Stimulated activated CD4-positive, alpha-beta T cell treated with anti-CD3 and anti-CD28 coated beads, Interleukin-15, amount 100 ng/mL, for 48 hours (primary cell): Measurements from ENCODE around the gene SFMBT1.
"Not testable (repeated sequence)": the region's sequence is repeated elsewhere in the genome, so short reads cannot be mapped to it uniquely, and the experiment has no call there.

ENCODE experiments used
- DNase-seq, 2 donors: peaks; one replicate each; pipeline ENCODE4 v3.0.0-alpha.2; 2020; ENCODE audit warnings: low read depth in 2 of 2

SFMBT1 gene

DNA sequence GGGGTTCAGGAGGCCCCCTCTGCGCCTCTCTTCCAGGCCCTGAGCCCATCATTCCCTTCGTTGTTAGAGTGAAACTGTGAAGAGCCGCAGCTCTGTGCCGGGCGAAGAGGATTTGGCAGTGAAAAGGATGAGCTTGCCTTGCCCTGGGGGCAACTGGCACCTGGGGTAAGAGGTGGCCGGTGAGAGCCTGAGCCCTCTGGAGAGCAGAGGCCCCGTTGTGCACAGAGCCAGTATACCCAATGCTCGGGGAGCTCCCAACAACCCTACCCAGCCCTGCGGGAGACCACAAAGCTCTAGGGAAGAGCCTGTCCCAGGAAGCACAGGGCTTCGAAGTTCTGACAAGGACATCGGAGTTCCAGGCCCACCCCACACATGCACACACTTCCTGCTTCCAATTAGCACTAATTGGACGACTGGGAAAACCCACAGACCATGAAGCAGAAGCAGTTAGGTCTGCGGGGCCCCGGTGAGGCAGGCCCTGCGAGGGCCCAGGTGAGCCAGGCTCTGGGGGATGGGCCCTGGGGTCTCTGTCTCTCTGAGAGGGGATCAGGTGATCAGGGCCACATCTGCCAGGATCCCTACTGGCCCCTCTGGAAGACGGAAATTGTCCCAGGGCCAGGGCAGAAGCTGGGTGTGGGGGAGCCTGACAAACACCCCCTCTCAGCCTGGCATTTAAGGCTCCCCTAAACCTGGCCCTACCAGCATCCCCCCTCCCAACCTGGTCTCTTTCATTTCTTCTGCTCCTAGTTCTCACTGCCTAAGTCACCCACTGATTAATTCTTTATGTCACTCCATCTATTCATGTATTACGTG, 27.9 kb upstream of the SFMBT1 start:
- no peak for DNase-seq

DNA sequence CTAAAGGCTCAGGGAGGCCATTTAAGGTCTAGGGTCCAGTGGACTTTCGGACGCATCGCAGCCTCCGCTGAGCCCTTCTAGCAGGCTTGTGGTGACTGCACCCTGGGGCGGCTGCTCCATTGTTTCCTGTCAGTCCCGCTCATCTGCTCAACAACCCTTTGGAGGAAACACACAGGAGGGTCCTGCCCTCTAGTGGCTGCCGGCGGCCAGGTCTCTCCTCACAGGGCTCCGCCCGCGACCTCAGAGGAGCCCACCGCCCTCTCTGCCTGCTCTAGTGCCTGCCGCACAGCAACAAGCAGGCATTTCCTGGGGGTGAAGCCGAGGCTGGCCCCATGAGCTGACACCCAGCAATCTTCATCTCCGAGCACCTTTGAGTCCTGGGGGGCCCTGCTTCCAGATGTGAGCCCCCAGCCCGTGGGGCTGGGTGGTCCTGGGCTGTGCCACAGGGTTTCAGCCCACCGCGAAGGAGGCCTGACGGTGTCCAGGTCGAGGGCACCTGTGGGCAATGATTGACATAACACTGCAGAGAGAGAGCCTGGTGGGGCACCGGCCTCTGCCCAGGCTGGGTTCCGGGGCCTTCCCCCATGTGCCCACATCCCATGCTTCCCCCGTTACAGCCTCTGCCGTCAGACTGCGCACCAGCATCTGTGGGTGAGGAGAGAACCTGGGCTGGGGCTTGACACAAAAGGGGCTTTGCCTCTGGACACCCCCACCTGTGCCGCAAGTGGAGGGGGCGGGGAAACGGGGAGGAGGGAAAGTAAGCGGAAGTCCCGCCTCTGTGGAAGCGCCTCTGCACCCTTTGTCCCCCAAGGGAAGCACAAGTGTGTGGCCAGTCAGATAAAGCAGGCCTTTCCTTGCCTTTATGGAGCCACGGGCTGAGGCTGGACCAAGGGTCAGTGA, 27.0 kb upstream of the SFMBT1 start:
- peak; percentile 82 to 88 for DNase-seq

DNA sequence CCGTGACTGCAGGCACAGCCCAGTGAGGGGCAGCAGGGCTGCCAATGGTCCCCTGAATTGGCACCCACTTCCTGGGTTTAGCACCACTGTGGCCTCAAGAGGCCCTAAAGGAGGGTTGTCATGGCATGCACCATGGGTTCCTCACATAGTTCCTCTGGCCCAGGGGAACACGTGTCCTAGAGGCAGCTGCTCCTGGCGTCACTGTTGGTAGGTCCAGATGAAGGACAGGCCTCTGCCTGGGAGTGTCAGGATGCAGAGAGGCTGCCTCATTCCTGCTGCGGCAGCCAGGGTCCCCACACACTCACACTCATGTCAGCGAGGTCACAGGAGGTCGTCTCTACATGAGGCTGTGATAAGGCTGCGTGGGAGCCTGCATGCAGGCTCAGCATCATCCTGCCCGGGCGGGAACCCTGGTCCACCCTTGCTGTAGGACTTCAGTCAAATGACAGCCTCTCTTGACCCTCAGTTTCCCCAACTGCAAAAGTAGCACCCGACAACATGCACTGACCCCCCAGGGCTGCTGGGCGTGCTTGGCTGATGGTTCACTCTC, 26.1 kb upstream of the SFMBT1 start:
- DNase-seq: no peak

GRCh38 chr3:53069422-53070068, 23.7 kb upstream of the SFMBT1 start:
- no peak for DNase-seq

GRCh38 chr3:53068176-53068575, 22.3 kb upstream of the SFMBT1 start:
- no peak for DNase-seq

GRCh38 chr3:53067567-53067966, 21.7 kb upstream of the SFMBT1 start:
- no peak for DNase-seq

DNA sequence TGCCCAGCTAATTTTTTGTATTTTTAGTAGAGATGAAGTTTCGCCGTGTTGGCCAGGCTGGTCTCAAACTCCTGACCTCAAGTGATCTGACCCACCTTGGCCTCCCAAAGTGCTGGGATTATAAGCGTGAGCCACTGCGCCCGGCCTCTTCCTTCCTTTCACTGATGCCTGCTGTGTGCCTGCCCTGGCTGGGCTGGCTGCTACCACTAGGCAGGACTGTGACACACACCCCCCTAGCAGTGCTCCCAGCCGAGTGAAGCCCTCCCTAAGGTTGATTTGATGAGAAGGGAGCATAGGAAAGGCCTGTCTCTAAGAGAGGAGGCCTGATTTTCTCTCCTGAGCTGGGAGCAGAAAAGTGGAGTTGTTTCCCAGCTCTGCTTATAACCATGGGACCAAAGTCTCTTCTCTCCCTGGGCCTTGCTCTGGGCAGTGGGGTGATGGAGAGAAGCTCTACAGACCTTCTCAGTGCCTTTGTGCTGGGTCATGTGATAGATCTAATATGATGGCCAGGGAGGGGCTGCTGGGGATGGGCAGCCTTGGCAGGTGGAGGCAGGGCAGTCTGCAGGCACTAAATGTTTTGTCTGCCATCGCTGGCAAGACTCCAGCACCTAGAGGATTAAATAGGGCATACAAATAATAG, 20.1 kb upstream of the SFMBT1 start:
- no peak for DNase-seq

- DNase-seq: no peak
Observed at GRCh38 chr3:53062905-53063304, 17.0 kb upstream of the SFMBT1 start.

DNA sequence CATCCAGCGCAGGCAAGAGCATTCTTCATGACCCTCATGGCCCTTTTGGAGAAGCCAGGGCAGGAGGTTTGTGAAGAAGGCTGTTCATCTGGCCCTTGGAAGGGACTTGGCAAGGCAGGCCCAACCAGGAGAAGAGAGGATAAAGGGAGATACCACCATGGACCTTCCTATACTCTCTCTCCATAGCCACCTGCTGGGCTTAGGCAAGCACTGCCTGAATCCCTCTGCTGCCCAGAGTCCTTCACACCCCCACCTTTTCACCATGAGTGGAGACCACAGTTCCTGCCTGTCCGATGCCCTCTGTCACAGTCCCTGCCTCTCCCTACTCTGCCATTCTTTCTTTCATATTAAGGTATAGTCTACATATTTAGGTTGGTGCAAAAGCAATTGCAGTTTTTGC, 10.6 kb upstream of the SFMBT1 start:
- no peak for DNase-seq

GRCh38 chr3:53054233-53054632, 8.4 kb upstream of the SFMBT1 start:
- not testable (repeated sequence) for DNase-seq

DNA sequence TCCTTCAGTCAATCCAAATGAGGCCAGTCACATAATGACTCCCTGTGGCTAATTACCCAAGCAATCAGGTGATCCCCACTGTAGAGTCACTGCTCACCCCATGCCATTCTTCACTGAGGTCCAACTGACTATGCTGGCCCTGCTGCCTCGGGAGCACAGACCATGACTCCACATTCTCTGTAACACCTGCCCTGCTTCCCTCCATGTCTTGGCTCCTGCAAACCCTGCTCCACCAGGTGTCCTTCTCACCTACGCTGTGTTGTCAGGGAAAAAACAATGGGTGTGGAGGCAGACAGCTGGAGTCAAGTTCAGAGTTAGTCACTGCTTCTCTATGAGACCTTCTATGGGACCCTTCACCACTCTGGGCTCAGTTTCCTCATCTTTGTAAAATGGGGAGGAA, 6.1 kb upstream of the SFMBT1 start:
- DNase-seq: no peak

DNA sequence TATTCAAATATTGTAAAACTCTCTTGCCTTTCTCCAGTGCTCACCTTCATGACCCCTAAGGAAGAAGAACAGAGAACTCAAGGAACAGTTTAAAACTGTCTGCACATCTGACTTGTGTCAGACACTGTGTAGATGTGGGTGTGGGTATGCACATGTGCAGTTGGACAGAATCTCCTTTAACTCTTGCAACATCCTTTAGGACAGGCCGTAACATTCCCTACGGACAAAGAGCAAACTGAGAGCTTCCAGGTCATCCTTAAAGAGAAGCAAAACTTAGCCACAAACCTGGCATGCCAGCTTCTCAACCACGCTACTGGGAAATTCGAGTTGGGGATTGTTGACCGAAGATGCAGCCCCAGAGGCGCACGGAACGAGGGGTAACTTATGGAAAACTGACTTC, 4.1 kb upstream of the SFMBT1 start:
- no peak for DNase-seq

DNA sequence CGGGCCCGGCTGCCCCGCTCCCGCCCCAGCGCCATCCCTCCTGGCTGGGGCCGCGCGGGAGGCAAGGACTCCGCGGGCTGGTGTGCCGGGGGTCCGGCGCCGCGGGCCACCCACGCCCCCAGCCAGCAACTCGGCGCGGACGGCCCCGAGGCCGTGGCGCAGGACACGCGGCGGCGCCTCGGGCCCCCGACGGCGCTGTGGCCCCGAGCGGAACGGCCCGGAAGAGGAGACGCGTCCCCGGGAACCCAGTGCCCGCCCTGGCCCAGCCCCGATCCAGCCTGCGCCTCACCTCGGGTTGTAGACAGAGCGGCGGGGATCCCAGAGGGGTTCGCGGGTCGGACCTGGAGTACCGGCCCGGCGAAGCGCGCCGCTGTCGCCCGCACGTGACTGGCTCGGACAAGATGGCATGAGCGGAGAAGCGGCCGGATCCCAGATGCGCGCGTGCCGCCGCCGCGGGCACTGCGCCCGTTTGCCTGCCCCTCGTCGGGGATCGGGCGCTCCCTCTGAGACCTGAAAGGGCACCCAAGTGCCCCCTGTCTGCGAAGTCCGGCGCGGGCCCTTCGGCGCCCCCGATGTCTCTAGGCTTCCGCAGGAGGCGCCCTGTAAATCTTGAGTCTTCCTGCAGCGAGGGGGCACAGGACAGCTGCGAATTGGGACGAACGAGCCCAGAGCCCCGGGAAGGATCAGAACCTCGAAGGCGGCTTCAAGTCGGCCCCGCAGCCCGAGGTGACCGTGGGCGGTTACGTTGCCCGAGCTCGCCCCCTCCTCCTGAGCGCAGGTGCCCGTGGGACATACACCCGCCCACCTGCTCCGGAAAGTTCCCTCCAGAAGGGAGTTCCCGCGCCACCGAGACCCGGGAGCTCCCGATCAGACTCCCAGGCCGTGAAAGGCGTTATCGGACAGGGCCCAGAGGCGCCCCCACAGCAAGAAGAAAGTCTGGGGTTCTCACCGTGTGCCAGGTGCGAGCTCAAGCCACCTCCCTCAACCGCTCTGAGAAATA, 598 bp upstream of the SFMBT1 start:
- peak; percentile 20 to 41 for DNase-seq

DNA sequence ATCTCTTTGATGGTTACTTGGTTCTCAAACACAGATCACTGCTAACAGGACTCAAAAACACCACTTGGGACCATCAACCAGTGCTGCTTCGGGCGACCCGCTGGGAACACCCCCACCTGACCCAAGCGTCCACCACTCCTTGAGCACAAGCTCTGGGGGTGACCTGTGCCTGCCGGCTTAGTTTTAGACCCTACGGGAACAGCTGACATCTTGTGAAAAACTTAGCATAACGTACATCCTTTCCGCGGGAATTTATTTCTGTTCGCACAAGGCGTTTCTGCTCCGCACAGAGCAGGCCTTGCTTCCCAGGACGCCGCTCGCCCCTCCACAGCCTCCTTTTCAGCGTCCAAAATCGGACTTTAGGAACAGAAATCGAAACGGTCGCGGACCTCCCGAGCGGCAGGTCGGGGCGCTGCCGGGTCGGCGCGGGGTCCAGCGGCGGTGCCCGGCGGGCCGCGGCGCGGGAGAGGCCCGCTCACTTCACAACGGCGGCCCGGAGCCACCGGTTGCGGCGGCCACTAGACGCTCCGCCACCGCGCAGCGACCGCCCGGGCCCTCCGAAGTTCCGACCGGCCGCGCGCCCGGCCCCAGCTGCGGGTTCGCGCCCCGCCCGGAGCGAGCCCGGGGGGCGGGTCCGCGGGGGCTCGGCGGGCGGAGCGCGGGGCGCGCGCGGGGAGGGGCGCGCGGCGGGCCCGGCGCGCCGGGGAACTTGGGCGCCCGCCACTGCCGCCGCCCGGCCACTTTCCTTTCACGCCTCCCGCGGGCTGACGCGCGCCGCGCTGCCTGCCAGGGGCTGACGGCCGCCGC, 959 bp downstream of the SFMBT1 start:
- DNase-seq: peak in 1 of 2 donors; percentile 38

- DNase-seq: no peak
Observed at GRCh38 chr3:53044371-53044710, 1.5 kb downstream of the SFMBT1 start.

DNA sequence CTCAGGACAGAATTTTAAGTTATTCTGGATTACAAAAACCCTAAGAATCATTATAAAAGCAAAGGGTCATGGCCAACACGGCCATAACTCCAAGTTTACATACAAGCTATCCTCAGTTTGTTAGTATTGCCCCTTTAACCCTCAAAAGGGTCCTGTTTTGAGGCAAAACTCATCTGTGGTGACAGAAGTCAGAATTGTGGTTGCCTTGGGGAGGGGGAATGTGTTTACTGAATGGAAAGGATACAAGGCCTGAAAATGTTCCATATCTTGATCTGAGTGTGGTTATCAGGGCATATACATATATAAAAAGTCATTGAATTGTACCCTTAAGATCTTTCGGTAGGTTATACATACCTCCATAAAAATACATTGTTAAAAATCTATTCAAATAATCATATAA, 2.1 kb downstream of the SFMBT1 start:
- no peak for DNase-seq

GRCh38 chr3:53042651-53043050, 3.2 kb downstream of the SFMBT1 start:
- no peak for DNase-seq

DNA sequence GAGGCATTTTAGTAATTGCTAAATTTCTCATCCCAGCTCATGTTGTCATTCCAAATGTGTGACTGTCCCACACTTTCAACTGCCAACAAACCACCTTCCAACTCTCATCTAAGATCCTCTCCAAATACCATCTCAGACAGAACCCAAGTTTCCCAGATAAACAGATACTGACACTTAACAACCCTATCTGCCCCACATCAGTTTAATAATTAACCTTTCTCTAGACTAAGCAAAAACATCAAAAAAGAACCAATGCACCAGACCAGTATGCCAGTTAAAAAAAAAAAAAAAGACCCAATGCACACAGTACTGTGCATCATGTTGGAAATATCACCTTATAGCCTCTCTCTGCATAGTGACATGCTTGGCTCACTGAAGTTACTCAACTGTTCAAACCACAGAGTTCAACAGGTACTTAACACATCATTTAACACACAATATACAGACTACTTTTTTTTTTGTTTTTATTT, 5.5 kb downstream of the SFMBT1 start:
- DNase-seq: no peak

- no peak for DNase-seq
Observed at GRCh38 chr3:53039376-53039752, 6.5 kb downstream of the SFMBT1 start.
